Sigmoid colon (tissue), 7 donors: ENCODE data around the gene PTCRA. TPM values are rescaled to one million over a fixed set of nuclear protein-coding genes. Genes with fewer than 3 reads are reported as not detected.

ENCODE experiments used
- DNase-seq: peaks from one replicate; pipeline ENCODE4 v3.0.0-alpha.2; 2019
- H3K27ac ChIP-seq, 4 donors: fragments of 200-600 bp; sonication (generic); one replicate each; pipeline ENCODE4 v1.5.1; 2016 to 2019; ENCODE audit warnings: mild to moderate bottlenecking in 1 of 4
- H3K27me3 ChIP-seq, 3 donors: fragments of 200-600 bp; sonication (generic); one replicate each; pipeline ENCODE4 v1.5.1; 2019; ENCODE audit warnings: mild to moderate bottlenecking in 1 of 3
- H3K36me3 ChIP-seq, 4 donors: fragments of 200-600 bp; sonication (generic); one replicate each; pipeline ENCODE4 v1.5.1; 2016 to 2019
- H3K4me1 ChIP-seq, 4 donors: fragments of 200-600 bp; sonication (generic); one replicate each; pipeline ENCODE4 v1.5.1; 2017 to 2019
- H3K4me3 ChIP-seq, 4 donors: fragments of 200-600 bp; sonication (generic); one replicate each; pipeline ENCODE4 v1.5.1; 2017 to 2019; ENCODE audit warnings: mild to moderate bottlenecking in 2 of 4, moderate library complexity in 1 of 4
- H3K9me3 ChIP-seq, 4 donors: fragments of 200-600 bp in 3 of 4; sonication (generic) in 3 of 4; one replicate each; pipeline versions ENCODE4 v1.5.1 to v1.6.1; 2013 to 2019
- EP300 ChIP-seq, 4 donors: sonication (generic); formaldehyde crosslinking; IDR thresholded peaks; one replicate each; pipeline ENCODE4 v1.6.1; 2017; ENCODE audit warnings: antibody characterized with exemption in 4 of 4
- POLR2A ChIP-seq, 2 donors: fragments of 450-650 bp; IDR thresholded peaks; one replicate each; pipeline ENCODE4 v1.6.1; 2016; ENCODE audit warnings: antibody characterized with exemption in 2 of 2, mild to moderate bottlenecking in 2 of 2, moderate library complexity in 2 of 2
- POLR2AphosphoS5 ChIP-seq, 4 donors: sonication (generic); formaldehyde crosslinking; IDR thresholded peaks; one replicate each; pipeline ENCODE4 v1.6.1; 2017; ENCODE audit warnings: antibody characterized with exemption in 4 of 4
- WGBS, 2 donors: extraction: QIAGEN DNeasy Blood & Tissue Kit; methylation state at CpG; one replicate each; pipeline ENCODE4 v1.1.7; 2013; 5-methylcytosine and 5-hydroxymethylcytosine counted together
- intact Hi-C: fragments of 100-400 bp; cut with DNase I; formaldehyde crosslinking; loops from one replicate; pipeline ENCODE4 v1.15.1; 2023
- polyA plus RNA-seq, 3 donors: library from polyadenylated mRNA; stranded (reverse); fragments of 200-250 nt; gene quantifications; one replicate each; pipeline ENCODE4 v1.2.3, GENCODE V29; 2013
- total RNA-seq, 4 donors: library from RNA; depleted of rRNA; stranded (reverse); fragments of >200 nt; gene quantifications; one replicate each; pipeline ENCODE4 v1.1.0, GENCODE V29; 2016
- TF ChIP-seq, protein P1 (sequence below), 4 experiments: fragments of 450-650 bp in 3 of 4; fragments of 200-600 bp in 1 of 4; IDR thresholded peaks; one replicate each; pipeline ENCODE4 v1.5.1; 2016 to 2019; ENCODE audit warnings: antibody characterized with exemption in 4 of 4, mild to moderate bottlenecking in 3 of 4, moderate library complexity in 2 of 4
- donor health status: healthy with polysubstance abuse.
- donor health status: Bipolar disorder and iron deficiency.
- donor health status: healthy.

Gene PTCRA
- total and polyA plus RNA-seq, 7 donors: 0.23 TPM; not detected in 6

DNA sequence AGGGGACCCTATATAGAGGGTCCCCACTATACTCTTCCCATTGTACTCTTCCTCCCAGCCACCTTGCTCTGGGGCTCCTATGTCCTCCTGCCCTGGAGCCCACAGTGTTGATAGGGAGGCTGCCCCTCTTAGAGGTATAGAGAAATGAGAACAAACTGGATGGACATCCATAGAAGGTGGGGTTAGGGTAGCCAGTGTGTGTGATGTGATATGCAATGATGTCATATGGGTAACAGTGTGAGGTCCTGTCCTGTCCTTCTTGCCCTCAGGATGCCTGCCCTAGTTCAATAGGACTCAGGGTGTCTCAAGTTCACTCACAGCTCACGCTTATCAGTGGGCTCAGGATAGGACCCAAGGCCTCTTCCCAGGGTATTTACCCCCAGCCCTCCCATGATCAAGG lies 435 bp downstream of the PTCRA start:
- TF ChIP-seq, protein P1, sequence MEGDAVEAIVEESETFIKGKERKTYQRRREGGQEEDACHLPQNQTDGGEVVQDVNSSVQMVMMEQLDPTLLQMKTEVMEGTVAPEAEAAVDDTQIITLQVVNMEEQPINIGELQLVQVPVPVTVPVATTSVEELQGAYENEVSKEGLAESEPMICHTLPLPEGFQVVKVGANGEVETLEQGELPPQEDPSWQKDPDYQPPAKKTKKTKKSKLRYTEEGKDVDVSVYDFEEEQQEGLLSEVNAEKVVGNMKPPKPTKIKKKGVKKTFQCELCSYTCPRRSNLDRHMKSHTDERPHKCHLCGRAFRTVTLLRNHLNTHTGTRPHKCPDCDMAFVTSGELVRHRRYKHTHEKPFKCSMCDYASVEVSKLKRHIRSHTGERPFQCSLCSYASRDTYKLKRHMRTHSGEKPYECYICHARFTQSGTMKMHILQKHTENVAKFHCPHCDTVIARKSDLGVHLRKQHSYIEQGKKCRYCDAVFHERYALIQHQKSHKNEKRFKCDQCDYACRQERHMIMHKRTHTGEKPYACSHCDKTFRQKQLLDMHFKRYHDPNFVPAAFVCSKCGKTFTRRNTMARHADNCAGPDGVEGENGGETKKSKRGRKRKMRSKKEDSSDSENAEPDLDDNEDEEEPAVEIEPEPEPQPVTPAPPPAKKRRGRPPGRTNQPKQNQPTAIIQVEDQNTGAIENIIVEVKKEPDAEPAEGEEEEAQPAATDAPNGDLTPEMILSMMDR (IDR thresholded peaks at IDR 0.05): no peak
- TF ChIP-seq EP300 (IDR thresholded peaks at IDR 0.05): no peak
- TF ChIP-seq POLR2AphosphoS5 (IDR thresholded peaks at IDR 0.05): no peak
- TF ChIP-seq POLR2A (IDR thresholded peaks at IDR 0.05): no peak
- Histone ChIP-seq H3K27me3 (peaks cover 4 to 24% (median 7%) of the 10 kb centered on the region in 3 donors), H3K27ac (no peak overlapping the region), H3K36me3 (no peaks in the 10 kb centered on the region), H3K4me1 (peaks cover 0 to 8% (median 6%) of the 10 kb centered on the region in 4 donors), H3K9me3 (no peaks in the 10 kb centered on the region), H3K4me3 (no peak overlapping the region)
- DNase-seq: no peak
- WGBS, 2 donors: 84 to 95% methylated on average over 1 of the region's 1 CpG
- intact Hi-C loops: no loop called here

DNA sequence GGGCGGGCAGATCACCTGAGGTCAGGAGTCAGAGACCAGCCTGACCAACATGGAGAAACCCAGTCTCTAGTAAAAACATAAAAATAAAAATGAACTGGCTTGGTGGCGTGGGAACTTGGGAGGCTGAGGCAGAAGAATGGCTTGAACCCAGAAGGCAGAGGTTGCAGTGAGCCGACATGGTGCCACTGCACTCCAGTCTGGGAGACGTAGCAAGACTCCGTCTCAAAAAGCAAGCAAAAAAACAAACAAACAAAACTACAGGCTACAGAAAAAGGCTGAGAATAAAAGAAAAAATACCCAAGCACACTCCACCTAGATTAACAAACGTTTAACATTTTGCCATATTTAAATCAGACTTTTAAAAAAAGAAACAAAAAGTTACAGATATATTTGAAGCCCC lies 5.9 kb downstream of the PTCRA start:
- no peak overlapping the region for H3K27ac ChIP-seq
- H3K36me3 ChIP-seq: no peaks in the 10 kb centered on the region
- no peaks in the 10 kb centered on the region for H3K4me1 ChIP-seq
- intact Hi-C loops: no loop called here
- DNase-seq: no peak
- H3K4me3 ChIP-seq: no peak overlapping the region
- no peaks in the 10 kb centered on the region for H3K9me3 ChIP-seq
- TF ChIP-seq POLR2A (IDR thresholded peaks at IDR 0.05) (no peak), POLR2AphosphoS5 (IDR thresholded peaks at IDR 0.05) (no peak), EP300 (IDR thresholded peaks at IDR 0.05) (no peak)
- TF ChIP-seq, protein P1 (IDR thresholded peaks at IDR 0.05): no peak
- H3K27me3 ChIP-seq: peaks cover 0 to 9% (median 8%) of the 10 kb centered on the region in 3 donors
- WGBS, 2 donors: 70 to 82% methylated on average over 6 of the region's 6 CpGs

DNA sequence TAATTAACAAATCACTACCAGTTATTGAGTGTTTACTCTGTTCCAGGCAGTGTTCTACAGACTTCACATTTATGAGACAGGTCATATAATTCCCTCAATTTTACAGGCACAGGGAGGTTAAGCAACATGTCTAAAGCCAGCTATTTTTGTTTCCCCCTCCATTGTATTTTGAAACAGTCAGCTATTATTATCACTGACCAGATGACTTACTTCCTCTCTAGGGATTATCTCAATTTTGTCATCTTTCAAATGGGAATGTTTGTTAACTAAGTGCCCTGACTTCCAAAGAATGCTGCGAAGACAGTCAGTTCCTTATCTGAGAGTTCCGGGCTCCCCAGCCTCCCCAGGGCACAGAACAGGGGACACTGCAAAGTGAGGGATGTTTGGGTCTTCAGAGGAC lies 7.8 kb downstream of the PTCRA start:
- 86 to 89% methylated on average over 2 of the region's 2 CpGs for WGBS, 2 donors
- TF ChIP-seq POLR2AphosphoS5 (IDR thresholded peaks at IDR 0.05) (no peak), EP300 (IDR thresholded peaks at IDR 0.05) (no peak), POLR2A (IDR thresholded peaks at IDR 0.05) (no peak)
- TF ChIP-seq, protein P1 (IDR thresholded peaks at IDR 0.05): no peak
- intact Hi-C loops: no loop called here
- Histone ChIP-seq H3K36me3 (no peaks in the 10 kb centered on the region), H3K4me1 (peaks cover 0 to 12% (median 6%) of the 10 kb centered on the region in 4 donors), H3K4me3 (no peak overlapping the region), H3K27ac (no peak overlapping the region), H3K27me3 (peaks cover 0 to 9% (median 8%) of the 10 kb centered on the region in 3 donors), H3K9me3 (no peaks in the 10 kb centered on the region)
- DNase-seq: no peak

DNA sequence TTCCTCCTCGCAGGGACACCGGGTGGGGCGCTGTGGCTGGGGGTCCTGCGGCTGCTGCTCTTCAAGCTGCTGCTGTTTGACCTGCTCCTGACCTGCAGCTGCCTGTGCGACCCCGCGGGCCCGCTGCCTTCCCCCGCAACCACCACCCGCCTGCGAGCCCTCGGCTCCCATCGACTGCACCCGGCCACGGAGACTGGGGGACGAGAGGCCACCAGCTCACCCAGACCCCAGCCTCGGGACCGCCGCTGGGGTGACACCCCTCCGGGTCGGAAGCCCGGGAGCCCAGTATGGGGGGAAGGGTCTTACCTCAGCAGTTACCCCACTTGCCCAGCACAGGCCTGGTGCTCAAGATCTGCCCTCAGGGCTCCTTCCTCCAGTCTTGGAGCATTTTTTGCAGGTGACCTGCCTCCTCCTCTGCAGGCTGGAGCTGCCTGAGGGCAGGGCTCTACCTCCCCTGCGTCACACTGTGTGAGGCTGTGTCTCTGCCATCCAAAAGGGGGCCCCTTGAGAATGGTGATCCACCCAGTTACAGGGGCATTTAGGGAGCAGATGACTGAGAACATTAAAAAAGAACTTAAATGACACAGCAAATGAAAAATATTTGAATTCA lies 9.5 kb downstream of the PTCRA start:
- peaks cover 0 to 9% (median 8%) of the 10 kb centered on the region in 3 donors for H3K27me3 ChIP-seq
- H3K4me3 ChIP-seq: no peak overlapping the region
- DNase-seq: no peak
- no peaks in the 10 kb centered on the region for H3K36me3 ChIP-seq
- H3K4me1 ChIP-seq: peaks cover 0 to 18% (median 12%) of the 10 kb centered on the region in 4 donors
- no peaks in the 10 kb centered on the region for H3K9me3 ChIP-seq
- TF ChIP-seq POLR2A (IDR thresholded peaks at IDR 0.05) (no peak), POLR2AphosphoS5 (IDR thresholded peaks at IDR 0.05) (no peak), EP300 (IDR thresholded peaks at IDR 0.05) (no peak)
- TF ChIP-seq, protein P1 (IDR thresholded peaks at IDR 0.05): no peak
- H3K27ac ChIP-seq: no peak overlapping the region
- WGBS, 2 donors: 74 to 82% methylated on average over 23 of the region's 23 CpGs
- intact Hi-C loops: no loop called here
